ENCODE data around the gene CAMK2A. TPM values are rescaled to one million over a fixed set of nuclear protein-coding genes. Genes with fewer than 3 reads are reported as not detected.

CAMK2A gene
- total RNA-seq, 1 donor = 0.09 TPM

DNA sequence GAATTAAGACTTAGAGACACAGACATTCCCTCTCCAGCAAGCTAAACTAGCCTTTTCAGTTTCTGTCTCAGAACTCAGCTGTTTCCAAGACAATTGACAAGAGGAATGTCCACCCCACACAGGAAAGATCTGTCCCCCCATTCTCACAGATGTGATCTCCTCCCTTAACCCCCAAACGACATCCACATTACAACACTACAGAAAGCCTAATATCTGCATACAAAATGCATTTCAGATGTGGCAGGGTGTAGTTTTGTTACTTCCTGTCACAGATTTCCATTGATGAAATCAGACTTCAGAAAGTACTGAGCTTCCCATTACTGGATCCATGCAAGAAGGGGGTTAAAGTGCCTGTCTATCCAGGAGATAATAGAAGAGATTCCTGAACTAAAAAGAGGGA, 16.0 kb upstream of the CAMK2A start:
- TF ChIP-seq, protein P1, sequence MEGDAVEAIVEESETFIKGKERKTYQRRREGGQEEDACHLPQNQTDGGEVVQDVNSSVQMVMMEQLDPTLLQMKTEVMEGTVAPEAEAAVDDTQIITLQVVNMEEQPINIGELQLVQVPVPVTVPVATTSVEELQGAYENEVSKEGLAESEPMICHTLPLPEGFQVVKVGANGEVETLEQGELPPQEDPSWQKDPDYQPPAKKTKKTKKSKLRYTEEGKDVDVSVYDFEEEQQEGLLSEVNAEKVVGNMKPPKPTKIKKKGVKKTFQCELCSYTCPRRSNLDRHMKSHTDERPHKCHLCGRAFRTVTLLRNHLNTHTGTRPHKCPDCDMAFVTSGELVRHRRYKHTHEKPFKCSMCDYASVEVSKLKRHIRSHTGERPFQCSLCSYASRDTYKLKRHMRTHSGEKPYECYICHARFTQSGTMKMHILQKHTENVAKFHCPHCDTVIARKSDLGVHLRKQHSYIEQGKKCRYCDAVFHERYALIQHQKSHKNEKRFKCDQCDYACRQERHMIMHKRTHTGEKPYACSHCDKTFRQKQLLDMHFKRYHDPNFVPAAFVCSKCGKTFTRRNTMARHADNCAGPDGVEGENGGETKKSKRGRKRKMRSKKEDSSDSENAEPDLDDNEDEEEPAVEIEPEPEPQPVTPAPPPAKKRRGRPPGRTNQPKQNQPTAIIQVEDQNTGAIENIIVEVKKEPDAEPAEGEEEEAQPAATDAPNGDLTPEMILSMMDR (IDR thresholded peaks at IDR 0.05; ENCODE audit: insufficient read depth, low read length) = no peak
- H3K4me3 ChIP-seq (ENCODE audit: low read depth, low read length) = no peak overlapping the region
- DNase-seq (ENCODE audit: low read depth) = no peak

DNA sequence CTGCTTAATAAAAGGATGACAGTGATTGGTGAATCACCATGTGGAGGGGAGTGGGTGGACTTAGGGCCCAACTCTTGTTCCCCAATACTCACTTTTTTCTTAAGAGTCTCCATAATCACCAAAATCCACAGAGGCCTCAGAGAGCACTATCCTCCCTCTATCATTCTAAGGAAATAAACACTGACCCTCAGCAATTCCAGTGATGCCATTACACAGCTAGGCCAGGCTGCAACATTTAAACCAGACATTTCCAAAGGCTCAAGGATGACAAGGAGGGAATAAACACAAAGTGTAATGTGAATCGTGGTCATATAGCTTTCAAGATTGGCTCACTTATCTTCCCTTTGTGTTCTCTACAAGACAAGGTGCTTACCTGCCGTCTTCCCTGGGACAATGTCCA, 15.5 kb upstream of the CAMK2A start:
- no peak for DNase-seq (ENCODE audit: low read depth)
- TF ChIP-seq, protein P1 (IDR thresholded peaks at IDR 0.05; ENCODE audit: insufficient read depth, low read length) = no peak
- H3K4me3 ChIP-seq (ENCODE audit: low read depth, low read length) = no peak overlapping the region

DNA sequence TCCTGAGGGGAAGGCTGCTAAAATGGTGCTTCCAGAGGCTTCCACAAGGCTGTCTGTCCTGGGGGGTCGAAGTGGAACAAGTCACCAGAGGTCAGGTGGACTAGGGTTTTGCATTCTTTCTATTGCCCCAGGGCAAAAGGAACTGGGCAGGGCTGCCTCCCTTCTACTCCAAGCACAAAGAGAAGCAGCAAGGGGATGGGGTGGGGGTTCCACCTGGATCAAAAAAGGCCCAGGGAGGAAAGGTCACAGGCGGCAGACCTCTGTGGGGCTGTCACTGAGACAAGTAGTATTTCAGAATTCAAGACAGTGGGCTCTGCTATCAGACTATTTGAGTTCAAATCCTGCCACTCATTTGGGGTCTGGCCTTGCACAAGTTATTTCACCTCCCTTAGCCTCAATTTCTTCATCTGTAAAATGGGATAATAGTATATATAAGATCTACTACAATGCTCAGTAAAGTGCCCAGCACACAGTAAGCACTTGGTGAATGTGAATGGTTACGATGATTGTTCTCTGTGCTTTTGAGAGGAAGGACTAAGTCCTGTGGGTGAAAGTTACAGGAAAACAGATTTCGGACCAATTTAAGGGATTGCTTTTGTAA, 15.0 kb upstream of the CAMK2A start:
- TF ChIP-seq, protein P1 (IDR thresholded peaks at IDR 0.05; ENCODE audit: insufficient read depth, low read length) = no peak
- H3K4me3 ChIP-seq (ENCODE audit: low read depth, low read length) = no peak overlapping the region
- no peak for DNase-seq (ENCODE audit: low read depth)

DNA sequence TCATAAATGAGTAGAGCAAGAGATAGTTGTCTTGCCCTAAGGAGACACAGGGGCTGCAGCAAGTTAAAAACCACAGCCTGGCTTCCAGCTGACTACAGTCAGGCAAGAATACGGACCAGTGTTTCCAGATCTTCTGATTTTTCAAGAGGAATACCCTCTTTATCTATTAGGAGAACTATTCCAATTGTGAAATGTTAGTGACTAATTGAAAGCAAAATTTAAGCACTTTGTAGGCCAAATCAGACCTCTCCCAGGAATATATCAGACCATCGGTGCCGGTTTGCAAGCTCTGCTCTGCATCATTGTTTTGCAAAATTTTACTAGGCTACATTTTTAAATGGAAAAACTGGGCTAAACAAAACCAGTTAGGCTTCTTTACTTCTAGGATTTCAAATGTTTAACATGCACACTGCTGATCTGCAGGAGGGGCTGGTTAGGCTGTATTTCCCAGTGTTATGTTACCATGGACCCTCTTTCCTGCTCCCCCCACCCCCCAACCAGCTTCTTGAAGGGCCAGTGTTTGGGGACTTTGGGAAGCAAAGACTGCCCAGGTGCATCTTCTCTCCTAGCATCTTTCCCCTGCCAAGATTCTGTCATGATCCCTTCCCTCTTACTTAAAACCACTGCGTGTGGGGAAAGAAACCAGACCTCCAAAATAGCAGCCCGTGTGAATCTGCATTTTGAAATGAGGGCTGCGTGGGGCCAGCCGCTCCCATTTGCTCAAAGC, 14.2 kb upstream of the CAMK2A start:
- DNase-seq (ENCODE audit: low read depth) = peak; percentile 55
- TF ChIP-seq, protein P1 (IDR thresholded peaks at IDR 0.05; ENCODE audit: insufficient read depth, low read length) = no peak
- no peak overlapping the region for H3K4me3 ChIP-seq (ENCODE audit: low read depth, low read length)

DNA sequence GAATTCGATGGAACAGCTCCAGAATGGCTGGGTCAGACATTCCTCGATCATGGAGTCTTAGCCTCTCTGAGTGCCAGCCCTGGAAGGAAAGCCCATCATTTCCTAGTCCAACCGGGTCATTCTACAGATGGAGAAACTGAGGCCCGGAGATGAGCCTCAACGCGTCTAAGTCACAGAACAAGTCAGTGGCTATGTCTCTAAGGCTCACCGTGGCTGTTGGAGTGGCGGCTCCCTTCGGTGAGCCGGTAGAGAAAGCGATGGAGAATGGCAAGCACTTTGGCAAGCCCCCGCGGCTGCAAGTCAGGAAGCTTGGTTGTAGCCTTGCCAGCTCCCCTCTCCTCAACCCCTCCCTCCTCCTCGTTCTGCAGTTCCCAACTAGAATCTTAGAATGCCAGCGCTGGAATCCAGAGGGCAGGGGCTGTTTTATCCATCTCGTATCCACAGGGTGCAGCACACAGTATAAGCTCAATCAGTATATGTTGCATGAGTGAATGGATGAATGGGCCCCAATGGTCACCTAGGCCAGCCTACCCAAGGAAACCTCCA, 13.6 kb upstream of the CAMK2A start:
- DNase-seq (ENCODE audit: low read depth) = peak; percentile 84
- TF ChIP-seq, protein P1 (IDR thresholded peaks at IDR 0.05; ENCODE audit: insufficient read depth, low read length) = no peak
- no peak overlapping the region for H3K4me3 ChIP-seq (ENCODE audit: low read depth, low read length)

DNA sequence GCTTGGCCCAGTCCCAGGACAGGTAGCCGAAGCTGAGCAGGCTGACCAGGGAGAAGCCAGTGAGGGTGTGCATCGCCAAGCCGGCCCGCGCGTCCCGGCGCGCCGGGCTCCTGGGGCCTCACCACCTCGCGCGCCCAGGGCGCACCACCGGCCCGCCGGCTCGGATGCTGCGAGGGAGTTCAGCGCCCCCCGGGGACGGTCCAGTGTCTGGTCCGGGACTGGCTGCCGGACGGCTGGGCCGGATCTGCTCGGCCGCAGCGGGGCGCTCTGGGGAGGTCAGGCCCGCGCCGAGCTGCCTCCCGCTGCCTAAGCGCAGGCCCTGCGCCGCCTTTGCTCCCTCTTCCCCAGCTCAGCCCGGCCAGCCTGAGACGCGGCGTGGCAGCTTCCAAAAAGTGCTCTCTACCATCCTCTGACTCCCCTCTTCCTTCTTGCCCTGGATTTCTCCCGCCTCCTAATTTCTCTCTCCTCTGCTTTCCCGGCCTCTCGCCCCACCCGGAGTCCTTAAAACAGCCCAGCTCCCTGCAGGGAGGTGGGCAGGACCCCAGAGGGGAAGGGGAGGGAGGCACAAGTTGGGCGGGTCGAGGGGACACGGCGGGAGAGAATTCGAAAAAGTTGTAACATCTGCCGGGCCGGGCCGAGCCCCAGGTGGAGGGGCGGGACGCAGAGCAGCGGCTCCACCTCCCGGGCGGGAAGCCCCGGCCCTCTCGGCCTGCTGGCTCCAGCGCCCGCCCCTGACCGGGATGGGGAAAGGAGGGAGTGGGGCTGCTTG, 12.9 kb upstream of the CAMK2A start, which contains the start of gene ARSI:
TSS of gene ARSI (minus strand) at position 605 of the 769 bp plus-strand sequence. CDS start at position 73, 532 bp downstream.
- peak; percentile 22 for DNase-seq (ENCODE audit: low read depth)
- TF ChIP-seq, protein P1 (IDR thresholded peaks at IDR 0.05; ENCODE audit: insufficient read depth, low read length) = peak; percentile 4

More for the DNA sequence above, 12.9 kb upstream of the CAMK2A start, which contains the start of gene ARSI:
- peak within 1 kb of the TSS; percentile 28 for H3K4me3 ChIP-seq (ENCODE audit: low read depth, low read length)

Measured in fibroblast of the aortic adventitia (primary cell).